Prostate gland (tissue), 2 donors: ENCODE results near the gene LRIT3. TPM values are rescaled to one million over a fixed set of nuclear protein-coding genes. Genes with fewer than 3 reads are reported as not detected.
A peak's percentile ranks its signal among the peaks of the same experiment; 100 is the strongest.

Experiments
- DNase-seq: peaks from one replicate; pipeline ENCODE4 v3.0.0-alpha.2; 2019; ENCODE audit warnings: low spot score
- H3K27ac ChIP-seq, 2 donors: fragments of 200-600 bp; sonication (generic); 2 replicates each; pipeline ENCODE4 v1.5.1; 2017 to 2019
- H3K27me3 ChIP-seq: fragments of 200-600 bp; sonication (generic); replicated peaks from 2 replicates; pipeline ENCODE4 v1.5.1; 2019; ENCODE audit not compliant: insufficient read depth
- H3K36me3 ChIP-seq, 2 donors: fragments of 200-600 bp; sonication (generic); 1 replicate in 1 of 2; 2 replicates in 1 of 2; pipeline versions ENCODE4 v1.5.1 to v1.8.1; 2017 to 2019
- H3K4me1 ChIP-seq: fragments of 200-600 bp; sonication (generic); replicated peaks from 2 replicates; pipeline ENCODE4 v1.5.1; 2019
- H3K4me3 ChIP-seq, 2 donors: fragments of 200-600 bp; sonication (generic); 2 replicates each; pipeline ENCODE4 v1.5.1; 2017 to 2019
- H3K9me3 ChIP-seq: fragments of 200-600 bp; sonication (generic); 2 replicates; pipeline ENCODE4 v1.5.1; 2017
- POLR2A ChIP-seq: fragments of 450-650 bp; IDR thresholded peaks from one replicate; pipeline ENCODE4 v1.6.1; 2016; ENCODE audit warnings: antibody characterized with exemption, mild to moderate bottlenecking
- POLR2AphosphoS5 ChIP-seq: sonication (generic); formaldehyde crosslinking; IDR thresholded peaks from one replicate; pipeline ENCODE4 v1.6.1; 2017; ENCODE audit warnings: antibody characterized with exemption
- WGBS: methylation state at CpG from one replicate; pipeline ENCODE4 v1.1.5; 2018; 5-methylcytosine and 5-hydroxymethylcytosine counted together
- intact Hi-C: fragments of 100-400 bp; cut with DNase I; formaldehyde crosslinking; loops from one replicate; pipeline ENCODE4 v1.14.2; 2022
- total RNA-seq, 2 donors: library from RNA; depleted of rRNA; stranded (reverse); fragments of >200 nt; gene quantifications; one replicate each; pipeline ENCODE4 v1.1.0, GENCODE V29; 2016
- TF ChIP-seq, protein P1 (sequence below), 4 experiments: fragments of 200-600 bp in 2 of 4; fragments of 450-650 bp in 2 of 4; sonication (generic) in 2 of 4; IDR thresholded peaks; 1 replicate in 3 of 4; 2 replicates in 1 of 4; pipeline ENCODE4 v1.5.1; 2016 to 2019; ENCODE audit warnings: antibody characterized with exemption in 4 of 4, mild to moderate bottlenecking in 2 of 4, moderate library complexity in 2 of 4

LRIT3 gene
- total RNA-seq, 2 donors from 2014 or later = 0.11 to 0.27 TPM

DNA sequence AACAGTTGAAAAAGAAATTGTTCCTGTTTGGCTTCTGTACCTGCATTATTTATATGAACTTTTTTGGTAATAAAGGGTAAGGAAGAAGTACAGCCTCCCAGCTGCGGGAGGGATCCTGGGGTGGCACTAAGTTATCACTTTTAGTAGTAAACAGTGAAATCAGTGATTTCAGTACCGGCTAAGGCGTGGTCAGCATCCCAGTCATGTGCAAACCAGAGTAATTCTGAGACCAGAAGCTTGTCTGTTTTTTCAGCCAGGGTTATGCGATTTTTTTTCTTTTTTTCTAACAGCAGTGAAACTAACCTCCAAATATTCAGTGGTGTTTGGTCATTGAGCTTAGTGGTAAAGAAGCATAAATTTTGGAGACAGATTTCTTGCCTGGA lies 68.1 kb downstream of the LRIT3 start:
- H3K27ac ChIP-seq = peak overlapping the region; percentile 8 to 36
- no peaks in the 10 kb centered on the region for H3K27me3 ChIP-seq
- H3K9me3 ChIP-seq = no peaks in the 10 kb centered on the region
- no peaks in the 10 kb centered on the region for H3K36me3 ChIP-seq
- intact Hi-C loops = no loop called here
- TF ChIP-seq, protein P1, sequence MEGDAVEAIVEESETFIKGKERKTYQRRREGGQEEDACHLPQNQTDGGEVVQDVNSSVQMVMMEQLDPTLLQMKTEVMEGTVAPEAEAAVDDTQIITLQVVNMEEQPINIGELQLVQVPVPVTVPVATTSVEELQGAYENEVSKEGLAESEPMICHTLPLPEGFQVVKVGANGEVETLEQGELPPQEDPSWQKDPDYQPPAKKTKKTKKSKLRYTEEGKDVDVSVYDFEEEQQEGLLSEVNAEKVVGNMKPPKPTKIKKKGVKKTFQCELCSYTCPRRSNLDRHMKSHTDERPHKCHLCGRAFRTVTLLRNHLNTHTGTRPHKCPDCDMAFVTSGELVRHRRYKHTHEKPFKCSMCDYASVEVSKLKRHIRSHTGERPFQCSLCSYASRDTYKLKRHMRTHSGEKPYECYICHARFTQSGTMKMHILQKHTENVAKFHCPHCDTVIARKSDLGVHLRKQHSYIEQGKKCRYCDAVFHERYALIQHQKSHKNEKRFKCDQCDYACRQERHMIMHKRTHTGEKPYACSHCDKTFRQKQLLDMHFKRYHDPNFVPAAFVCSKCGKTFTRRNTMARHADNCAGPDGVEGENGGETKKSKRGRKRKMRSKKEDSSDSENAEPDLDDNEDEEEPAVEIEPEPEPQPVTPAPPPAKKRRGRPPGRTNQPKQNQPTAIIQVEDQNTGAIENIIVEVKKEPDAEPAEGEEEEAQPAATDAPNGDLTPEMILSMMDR (IDR thresholded peaks at IDR 0.05) = no peak
- TF ChIP-seq POLR2A (no peak), POLR2AphosphoS5 (no peak)
- H3K4me1 ChIP-seq = no peaks in the 10 kb centered on the region
- WGBS = 46% methylated on average over 4 of the region's 4 CpGs
- no peak overlapping the region for H3K4me3 ChIP-seq
- no peak for DNase-seq

DNA sequence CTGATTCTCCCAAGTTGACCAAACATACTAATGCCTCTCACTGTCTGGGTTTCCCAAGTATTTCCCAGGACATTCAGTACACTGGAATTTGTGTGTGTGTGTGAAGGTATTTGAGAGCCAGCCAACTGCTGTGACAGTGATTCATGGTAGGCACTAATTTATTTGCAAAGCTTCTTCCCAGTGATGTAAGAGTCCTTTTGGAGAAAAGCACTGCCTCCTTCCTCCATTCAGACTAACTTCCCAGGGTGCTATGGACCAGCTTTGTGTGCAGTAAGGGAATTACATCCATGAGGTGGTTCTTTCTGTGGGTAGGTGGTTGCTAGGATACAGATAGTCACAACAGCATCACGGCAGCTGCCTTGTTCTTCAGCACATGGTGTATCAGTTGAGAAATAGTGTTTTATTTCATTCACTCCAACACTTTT lies 73.5 kb downstream of the LRIT3 start:
- Histone ChIP-seq H3K4me3 (no peak overlapping the region), H3K9me3 (no peaks in the 10 kb centered on the region), H3K27ac (no peak overlapping the region), H3K4me1 (no peaks in the 10 kb centered on the region), H3K27me3 (no peaks in the 10 kb centered on the region), H3K36me3 (no peaks in the 10 kb centered on the region)
- intact Hi-C loops = no loop called here
- no peak for DNase-seq
- no peak for TF ChIP-seq POLR2A
- TF ChIP-seq, protein P1 (IDR thresholded peaks at IDR 0.05) = no peak
- TF ChIP-seq POLR2AphosphoS5 = no peak
- 27% methylated on average over 1 of the region's 1 CpG for WGBS

Other genes starting within 250 kb of the LRIT3 start
- 10 to 100 TPM; 17.6 to 37.0 TPM for gene CASP6, start 144.7 kb upstream of the LRIT3 start, total RNA-seq
- gene PLA2G12A, start 118.0 kb upstream of the LRIT3 start, total RNA-seq = 100 to 1,000 TPM in 1 of 2 donors, 10 to 100 TPM in 1; 20.2 to 122 TPM
- 10 to 100 TPM in 1 of 2 donors, 1 to 10 TPM in 1; 4.9 to 28.0 TPM for gene CFI, start 46.1 kb upstream of the LRIT3 start, total RNA-seq
- 1 to 10 TPM; 3.2 to 7.5 TPM for gene GAR1, start 32.3 kb upstream of the LRIT3 start, total RNA-seq
- gene RRH, start 20.1 kb upstream of the LRIT3 start, total RNA-seq = under 1 TPM; 0.27 to 0.74 TPM
- gene EGF, start 64.8 kb downstream of the LRIT3 start, total RNA-seq = 1 to 10 TPM; 1.9 to 8.5 TPM